PC-3 (cell line): Measurements from ENCODE around the gene PIERCE2.
"Not testable (repeated sequence)": the region's sequence is repeated elsewhere in the genome, so short reads cannot be mapped to it uniquely, and the experiment has no call there.

Experiments
- CTCF ChIP-seq: fragments of 300-600 bp; sonication (generic); conservative IDR thresholded peaks from 2 replicates; pipeline ENCODE4 v1.5.1; 2017; ENCODE audit warnings: antibody characterized with exemption, low read depth, mild to moderate bottlenecking, low read length
- EZH2 ChIP-seq: fragments of 300-600 bp; sonication (generic); IDR thresholded peaks from one replicate; pipeline ENCODE4 v1.6.1; 2017; ENCODE audit warnings: antibody characterized with exemption, mild to moderate bottlenecking, low read length; ENCODE audit not compliant: unreplicated experiment

GRCh38 chr15:55447030-55447394 lies 38.7 kb downstream of the PIERCE2 start:
- TF ChIP-seq CTCF, EZH2: not testable (repeated sequence)
